ENCODE measurements around the gene C20orf202. TPM values are rescaled to one million over a fixed set of nuclear protein-coding genes. Genes with fewer than 3 reads are reported as not detected.

C20orf202 gene
- total and polyA plus RNA-seq, 7 donors, result 0.13 TPM; not detected in 6

GRCh38 chr20:1187605-1188171 is 15.6 kb upstream of the C20orf202 start:
- no peak for DNase-seq
- Histone ChIP-seq H3K4me3 (no peak overlapping the region), H3K27me3 (peaks cover 26 to 43% (median 30%) of the 10 kb centered on the region in 3 donors), H3K4me1 (peaks cover 0 to 16% (median 14%) of the 10 kb centered on the region in 4 donors), H3K9me3 (no peaks in the 10 kb centered on the region), H3K36me3 (no peaks in the 10 kb centered on the region), H3K27ac (no peak overlapping the region)
- intact Hi-C loops (cut with DNase I), result no loop called here
- TF ChIP-seq CTCF (IDR thresholded peaks at IDR 0.05) (no peak), POLR2A (IDR thresholded peaks at IDR 0.05) (no peak), EP300 (IDR thresholded peaks at IDR 0.05) (no peak), POLR2AphosphoS5 (IDR thresholded peaks at IDR 0.05) (no peak)
- 49 to 57% methylated on average over 4 of the region's 4 CpGs for WGBS, 2 donors

GRCh38 chr20:1188347-1188746 is 14.9 kb upstream of the C20orf202 start:
- DNase-seq, result no peak
- H3K4me3 ChIP-seq, result no peak overlapping the region
- H3K36me3 ChIP-seq, result no peaks in the 10 kb centered on the region
- H3K4me1 ChIP-seq, result peaks cover 0 to 16% (median 14%) of the 10 kb centered on the region in 4 donors
- H3K27ac ChIP-seq, result no peak overlapping the region
- H3K9me3 ChIP-seq, result no peaks in the 10 kb centered on the region
- intact Hi-C loops (cut with DNase I), result no loop called here
- no peak for TF ChIP-seq CTCF (IDR thresholded peaks at IDR 0.05)
- TF ChIP-seq POLR2A (IDR thresholded peaks at IDR 0.05), result no peak
- no peak for TF ChIP-seq EP300 (IDR thresholded peaks at IDR 0.05)
- no peak for TF ChIP-seq POLR2AphosphoS5 (IDR thresholded peaks at IDR 0.05)
- 90 to 97% methylated on average over 1 of the region's 1 CpG for WGBS, 2 donors
- peaks cover 26 to 40% (median 30%) of the 10 kb centered on the region in 3 donors for H3K27me3 ChIP-seq

- peaks cover 20 to 25% (median 20%) of the 10 kb centered on the region in 3 donors for H3K27me3 ChIP-seq
- no peaks in the 10 kb centered on the region for H3K36me3 ChIP-seq
- no peak for DNase-seq
- WGBS, 2 donors, result 61 to 84% methylated on average over 1 of the region's 1 CpG
- no peak overlapping the region for H3K27ac ChIP-seq
- no peaks in the 10 kb centered on the region for H3K9me3 ChIP-seq
- no peak for TF ChIP-seq EP300 (IDR thresholded peaks at IDR 0.05)
- no peak for TF ChIP-seq POLR2A (IDR thresholded peaks at IDR 0.05)
- TF ChIP-seq CTCF (IDR thresholded peaks at IDR 0.05), result no peak
- TF ChIP-seq POLR2AphosphoS5 (IDR thresholded peaks at IDR 0.05), result no peak
- H3K4me1 ChIP-seq, result peaks cover 0 to 11% (median 11%) of the 10 kb centered on the region in 4 donors
- intact Hi-C loops (cut with DNase I), result no loop called here
- H3K4me3 ChIP-seq, result no peak overlapping the region
These were observed 13.4 kb upstream of the C20orf202 start for GRCh38 chr20:1189827-1190226.

GRCh38 chr20:1190847-1191246 is 12.4 kb upstream of the C20orf202 start:
- peaks cover 0 to 1% (median 1%) of the 10 kb centered on the region in 4 donors for H3K4me1 ChIP-seq
- intact Hi-C loops (cut with DNase I), result no loop called here
- peaks cover 10 to 15% (median 12%) of the 10 kb centered on the region in 3 donors for H3K27me3 ChIP-seq
- no peaks in the 10 kb centered on the region for H3K9me3 ChIP-seq
- no peak for DNase-seq
- no peak overlapping the region for H3K4me3 ChIP-seq
- 92% methylated on average over 3 of the region's 3 CpGs for WGBS, 2 donors
- no peak overlapping the region for H3K27ac ChIP-seq
- H3K36me3 ChIP-seq, result no peaks in the 10 kb centered on the region
- TF ChIP-seq EP300 (IDR thresholded peaks at IDR 0.05), result no peak
- no peak for TF ChIP-seq POLR2AphosphoS5 (IDR thresholded peaks at IDR 0.05)
- TF ChIP-seq CTCF (IDR thresholded peaks at IDR 0.05), result no peak
- no peak for TF ChIP-seq POLR2A (IDR thresholded peaks at IDR 0.05)

GRCh38 chr20:1191299-1191698 is 12.0 kb upstream of the C20orf202 start:
- no peak for DNase-seq
- Histone ChIP-seq H3K27me3 (peaks cover 6 to 11% (median 7%) of the 10 kb centered on the region in 3 donors), H3K36me3 (no peaks in the 10 kb centered on the region), H3K4me3 (no peak overlapping the region), H3K27ac (no peak overlapping the region), H3K9me3 (no peaks in the 10 kb centered on the region), H3K4me1 (no peaks in the 10 kb centered on the region)
- TF ChIP-seq POLR2AphosphoS5 (IDR thresholded peaks at IDR 0.05) (no peak), CTCF (IDR thresholded peaks at IDR 0.05) (no peak), POLR2A (IDR thresholded peaks at IDR 0.05) (no peak), EP300 (IDR thresholded peaks at IDR 0.05) (no peak)
- 86 to 92% methylated on average over 3 of the region's 3 CpGs for WGBS, 2 donors
- intact Hi-C loops (cut with DNase I), result no loop called here

Measured in sigmoid colon (tissue), 7 donors.